ENCODE measurements around the gene DYRK1A. TPM values are rescaled to one million over a fixed set of nuclear protein-coding genes. Genes with fewer than 3 reads are reported as not detected.

The DYRK1A gene
- polyA plus RNA-seq, 1 donor (not counting 4 experiments of a cell fraction or from before 2014, with no cell fraction given), result 25.3 TPM

- Histone ChIP-seq H3K9ac (ENCODE audit: control insufficient read depth, extremely low read depth, insufficient read depth, low read length) (no peak overlapping the region), H3K27ac (ENCODE audit: control insufficient read depth, insufficient read depth, low read length) (no peak overlapping the region), H3K4me3 (ENCODE audit: control insufficient read depth in 2 of 3, extremely low read depth in 1 of 3, insufficient read depth in 2 of 3, low read depth in 1 of 3, low read length in 3 of 3) (no peak overlapping the region), H3K9me1 (ENCODE audit: control insufficient read depth, extremely low read depth, insufficient read depth, low read length) (no peaks in the 10 kb centered on the region), H3K9me3 (ENCODE audit: control insufficient read depth, low read depth, low read length) (no peaks in the 10 kb centered on the region), H3K27me3 (ENCODE audit: control insufficient read depth, extremely low read depth, insufficient read depth, low read length) (no peaks in the 10 kb centered on the region), H4K20me1 (ENCODE audit: control insufficient read depth, extremely low read depth, insufficient read depth, low read length) (no peaks in the 10 kb centered on the region), H3K79me2 (ENCODE audit: control insufficient read depth, insufficient read depth, low read length) (peaks cover 6% of the 10 kb centered on the region), H2AFZ (ENCODE audit: control insufficient read depth, low read length) (no peak overlapping the region), H3K36me3 (ENCODE audit: control insufficient read depth in 2 of 2, extremely low read depth in 1 of 2, insufficient read depth in 2 of 2, low read length in 2 of 2) (peaks cover 0 to 6% of the 10 kb centered on the region in 2 experiments), H3K4me2 (ENCODE audit: control insufficient read depth, extremely low read depth, insufficient read depth, low read depth, low read length) (no peak overlapping the region), H3K4me1 (ENCODE audit: control insufficient read depth, extremely low read depth, insufficient read depth, low read length) (no peaks in the 10 kb centered on the region)
- TF ChIP-seq CTCF (optimal IDR thresholded peaks at IDR 0.05 in 1 of 3, IDR thresholded peaks at IDR 0.05 in 1 of 3, conservative IDR thresholded peaks at IDR 0.05 in 1 of 3; ENCODE audit: extremely low read depth in 1 of 3, insufficient read depth in 2 of 3, low read length in 3 of 3), result peak in 1 of 3 experiments; percentile 26
- TF ChIP-seq EZH2 (IDR thresholded peaks at IDR 0.05; ENCODE audit: low read length), result no peak
- FAIRE-seq (no peak), DNase-seq (ENCODE audit: low read depth, low spot score) (no peak)
- dilution Hi-C loops (cut with MboI; ENCODE audit: extremely low pct_ligation_motif_present, low sequenced_read_pairs), result no loop called here
These were observed 130.4 kb downstream of the DYRK1A start for GRCh38 chr21:37496972-37497371.

- Histone ChIP-seq H2AFZ (ENCODE audit: control insufficient read depth, low read length) (no peak overlapping the region), H4K20me1 (ENCODE audit: control insufficient read depth, extremely low read depth, insufficient read depth, low read length) (no peaks in the 10 kb centered on the region), H3K9me1 (ENCODE audit: control insufficient read depth, extremely low read depth, insufficient read depth, low read length) (no peaks in the 10 kb centered on the region), H3K9me3 (ENCODE audit: control insufficient read depth, low read depth, low read length) (no peaks in the 10 kb centered on the region), H3K4me1 (ENCODE audit: control insufficient read depth, extremely low read depth, insufficient read depth, low read length) (no peaks in the 10 kb centered on the region), H3K27ac (ENCODE audit: control insufficient read depth, insufficient read depth, low read length) (no peak overlapping the region), H3K9ac (ENCODE audit: control insufficient read depth, extremely low read depth, insufficient read depth, low read length) (no peak overlapping the region), H3K79me2 (ENCODE audit: control insufficient read depth, insufficient read depth, low read length) (peaks cover 6% of the 10 kb centered on the region), H3K36me3 (ENCODE audit: control insufficient read depth in 2 of 2, extremely low read depth in 1 of 2, insufficient read depth in 2 of 2, low read length in 2 of 2) (peaks cover 0 to 6% of the 10 kb centered on the region in 2 experiments), H3K4me3 (ENCODE audit: control insufficient read depth in 2 of 3, extremely low read depth in 1 of 3, insufficient read depth in 2 of 3, low read depth in 1 of 3, low read length in 3 of 3) (no peak overlapping the region), H3K27me3 (ENCODE audit: control insufficient read depth, extremely low read depth, insufficient read depth, low read length) (no peaks in the 10 kb centered on the region), H3K4me2 (ENCODE audit: control insufficient read depth, extremely low read depth, insufficient read depth, low read depth, low read length) (no peak overlapping the region)
- DNase-seq (ENCODE audit: low read depth, low spot score) (no peak), FAIRE-seq (no peak)
- dilution Hi-C loops (cut with MboI; ENCODE audit: extremely low pct_ligation_motif_present, low sequenced_read_pairs), result no loop called here
- TF ChIP-seq CTCF (optimal IDR thresholded peaks at IDR 0.05 in 1 of 3, IDR thresholded peaks at IDR 0.05 in 1 of 3, conservative IDR thresholded peaks at IDR 0.05 in 1 of 3; ENCODE audit: extremely low read depth in 1 of 3, insufficient read depth in 2 of 3, low read length in 3 of 3) (no peak), EZH2 (IDR thresholded peaks at IDR 0.05; ENCODE audit: low read length) (no peak)
These were observed 132.1 kb downstream of the DYRK1A start for GRCh38 chr21:37498664-37499063.
